HL-60 (cell line): ENCODE data around the gene HES5.

Experiments used
- DNase-seq, 2 experiments: peaks; one replicate each; pipeline ENCODE4 v3.0.0-alpha.2; 2010 to 2020; ENCODE audit warnings: low read depth in 1 of 2, low spot score in 1 of 2
- H3K27ac ChIP-seq: fragments of 250-450 bp; sonication (Bioruptor Pico); replicated peaks from 2 replicates; pipeline ENCODE4 v1.5.1; 2020; ENCODE audit warnings: mild to moderate bottlenecking, moderate library complexity
- H3K27me3 ChIP-seq: fragments of 250-450 bp; sonication (Bioruptor Pico); 2 replicates; pipeline ENCODE4 v1.5.1; 2021; ENCODE audit warnings: mild to moderate bottlenecking, moderate library complexity; ENCODE audit not compliant: insufficient read depth, poor library complexity, severe bottlenecking
- H3K4me3 ChIP-seq: replicated peaks from 2 replicates; pipeline ENCODE4 v1.5.1; 2011; ENCODE audit warnings: mild to moderate bottlenecking, control low read depth, low read length; ENCODE audit not compliant: insufficient read depth
- GABPA ChIP-seq: IDR thresholded peaks from 2 replicates; pipeline ENCODE4 v1.6.1; 2012; ENCODE audit warnings: low read depth
- POLR2AphosphoS5 ChIP-seq: IDR thresholded peaks from 2 replicates; pipeline ENCODE4 v1.6.1; 2012; ENCODE audit warnings: low read depth
- SPI1 ChIP-seq: IDR thresholded peaks from 2 replicates; pipeline ENCODE4 v1.6.1; 2012; ENCODE audit warnings: low read depth, mild to moderate bottlenecking, borderline replicate concordance
- TF ChIP-seq, protein P1 (sequence below): IDR thresholded peaks from 2 replicates; pipeline ENCODE4 v1.6.1; 2012; ENCODE audit warnings: low read depth; ENCODE audit not compliant: insufficient replicate concordance
- TF ChIP-seq, protein P2 (sequence below): IDR thresholded peaks from one replicate; pipeline ENCODE4 v1.5.1; 2011; ENCODE audit warnings: low read length, control low read depth, inconsistent platforms; ENCODE audit not compliant: insufficient read depth

HES5 gene

DNA sequence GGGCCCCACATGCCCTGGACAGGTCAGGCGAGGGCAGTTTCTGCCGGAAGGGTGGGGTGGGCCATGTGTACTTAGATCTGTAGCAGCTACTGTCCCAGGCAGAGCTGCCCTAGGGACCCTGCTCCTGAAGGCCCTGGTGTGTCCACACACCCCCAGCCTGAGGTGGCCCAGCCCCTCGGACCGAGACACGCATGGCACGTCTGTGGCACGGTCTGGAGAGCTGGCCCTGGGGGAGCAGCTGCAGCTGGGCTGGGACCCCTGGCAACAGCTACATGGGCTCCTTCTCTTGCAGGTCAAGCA, 28.3 kb downstream of the HES5 start:
- H3K4me3 ChIP-seq = no peak overlapping the region
- DNase-seq = no peak
- TF ChIP-seq POLR2AphosphoS5 (no peak), SPI1 (no peak), GABPA (no peak)
- TF ChIP-seq, protein P1, sequence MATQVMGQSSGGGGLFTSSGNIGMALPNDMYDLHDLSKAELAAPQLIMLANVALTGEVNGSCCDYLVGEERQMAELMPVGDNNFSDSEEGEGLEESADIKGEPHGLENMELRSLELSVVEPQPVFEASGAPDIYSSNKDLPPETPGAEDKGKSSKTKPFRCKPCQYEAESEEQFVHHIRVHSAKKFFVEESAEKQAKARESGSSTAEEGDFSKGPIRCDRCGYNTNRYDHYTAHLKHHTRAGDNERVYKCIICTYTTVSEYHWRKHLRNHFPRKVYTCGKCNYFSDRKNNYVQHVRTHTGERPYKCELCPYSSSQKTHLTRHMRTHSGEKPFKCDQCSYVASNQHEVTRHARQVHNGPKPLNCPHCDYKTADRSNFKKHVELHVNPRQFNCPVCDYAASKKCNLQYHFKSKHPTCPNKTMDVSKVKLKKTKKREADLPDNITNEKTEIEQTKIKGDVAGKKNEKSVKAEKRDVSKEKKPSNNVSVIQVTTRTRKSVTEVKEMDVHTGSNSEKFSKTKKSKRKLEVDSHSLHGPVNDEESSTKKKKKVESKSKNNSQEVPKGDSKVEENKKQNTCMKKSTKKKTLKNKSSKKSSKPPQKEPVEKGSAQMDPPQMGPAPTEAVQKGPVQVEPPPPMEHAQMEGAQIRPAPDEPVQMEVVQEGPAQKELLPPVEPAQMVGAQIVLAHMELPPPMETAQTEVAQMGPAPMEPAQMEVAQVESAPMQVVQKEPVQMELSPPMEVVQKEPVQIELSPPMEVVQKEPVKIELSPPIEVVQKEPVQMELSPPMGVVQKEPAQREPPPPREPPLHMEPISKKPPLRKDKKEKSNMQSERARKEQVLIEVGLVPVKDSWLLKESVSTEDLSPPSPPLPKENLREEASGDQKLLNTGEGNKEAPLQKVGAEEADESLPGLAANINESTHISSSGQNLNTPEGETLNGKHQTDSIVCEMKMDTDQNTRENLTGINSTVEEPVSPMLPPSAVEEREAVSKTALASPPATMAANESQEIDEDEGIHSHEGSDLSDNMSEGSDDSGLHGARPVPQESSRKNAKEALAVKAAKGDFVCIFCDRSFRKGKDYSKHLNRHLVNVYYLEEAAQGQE = no peak
- TF ChIP-seq, protein P2, sequence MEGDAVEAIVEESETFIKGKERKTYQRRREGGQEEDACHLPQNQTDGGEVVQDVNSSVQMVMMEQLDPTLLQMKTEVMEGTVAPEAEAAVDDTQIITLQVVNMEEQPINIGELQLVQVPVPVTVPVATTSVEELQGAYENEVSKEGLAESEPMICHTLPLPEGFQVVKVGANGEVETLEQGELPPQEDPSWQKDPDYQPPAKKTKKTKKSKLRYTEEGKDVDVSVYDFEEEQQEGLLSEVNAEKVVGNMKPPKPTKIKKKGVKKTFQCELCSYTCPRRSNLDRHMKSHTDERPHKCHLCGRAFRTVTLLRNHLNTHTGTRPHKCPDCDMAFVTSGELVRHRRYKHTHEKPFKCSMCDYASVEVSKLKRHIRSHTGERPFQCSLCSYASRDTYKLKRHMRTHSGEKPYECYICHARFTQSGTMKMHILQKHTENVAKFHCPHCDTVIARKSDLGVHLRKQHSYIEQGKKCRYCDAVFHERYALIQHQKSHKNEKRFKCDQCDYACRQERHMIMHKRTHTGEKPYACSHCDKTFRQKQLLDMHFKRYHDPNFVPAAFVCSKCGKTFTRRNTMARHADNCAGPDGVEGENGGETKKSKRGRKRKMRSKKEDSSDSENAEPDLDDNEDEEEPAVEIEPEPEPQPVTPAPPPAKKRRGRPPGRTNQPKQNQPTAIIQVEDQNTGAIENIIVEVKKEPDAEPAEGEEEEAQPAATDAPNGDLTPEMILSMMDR = no peak
- peaks cover 10% of the 10 kb centered on the region for H3K27me3 ChIP-seq
- no peak overlapping the region for H3K27ac ChIP-seq

GRCh38 chr1:2501041-2501819, 28.8 kb downstream of the HES5 start:
- Histone ChIP-seq H3K4me3 (no peak overlapping the region), H3K27ac (no peak overlapping the region), H3K27me3 (peaks cover 10% of the 10 kb centered on the region)
- no peak for DNase-seq
- TF ChIP-seq, protein P2 = no peak
- TF ChIP-seq GABPA (no peak), POLR2AphosphoS5 (no peak), SPI1 (no peak)
- TF ChIP-seq, protein P1 = no peak

GRCh38 chr1:2499986-2500596, 30.0 kb downstream of the HES5 start:
- no peak for DNase-seq
- Histone ChIP-seq H3K4me3 (no peak overlapping the region), H3K27ac (no peak overlapping the region)

More at GRCh38 chr1:2499986-2500596, 30.0 kb downstream of the HES5 start:
- TF ChIP-seq GABPA (no peak), POLR2AphosphoS5 (no peak), SPI1 (no peak)
- TF ChIP-seq, protein P2 = no peak
- TF ChIP-seq, protein P1 = no peak
- peaks cover 10% of the 10 kb centered on the region for H3K27me3 ChIP-seq
